ENCODE data around the gene LGALS7.

DNA sequence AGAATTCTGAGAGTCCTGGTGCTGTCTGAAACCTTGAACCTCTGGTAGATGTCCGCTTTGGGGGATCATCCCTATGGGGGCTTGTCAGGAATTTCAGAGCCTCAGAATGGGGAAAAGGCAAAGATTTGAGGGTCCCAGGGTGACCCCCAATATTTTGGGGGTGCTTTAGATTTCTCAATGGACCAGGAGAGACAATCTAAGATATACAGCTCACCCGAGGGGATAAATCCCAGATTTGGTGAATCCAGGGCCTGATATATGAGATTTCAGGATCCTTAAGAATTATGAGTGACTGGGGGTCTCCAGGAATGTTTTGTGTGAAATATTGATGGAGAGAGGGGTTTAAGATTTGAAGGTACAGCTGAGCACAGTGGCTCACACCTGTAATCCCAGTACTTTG lies 32.4 kb downstream of the LGALS7 start:
- TF ChIP-seq, protein P1, sequence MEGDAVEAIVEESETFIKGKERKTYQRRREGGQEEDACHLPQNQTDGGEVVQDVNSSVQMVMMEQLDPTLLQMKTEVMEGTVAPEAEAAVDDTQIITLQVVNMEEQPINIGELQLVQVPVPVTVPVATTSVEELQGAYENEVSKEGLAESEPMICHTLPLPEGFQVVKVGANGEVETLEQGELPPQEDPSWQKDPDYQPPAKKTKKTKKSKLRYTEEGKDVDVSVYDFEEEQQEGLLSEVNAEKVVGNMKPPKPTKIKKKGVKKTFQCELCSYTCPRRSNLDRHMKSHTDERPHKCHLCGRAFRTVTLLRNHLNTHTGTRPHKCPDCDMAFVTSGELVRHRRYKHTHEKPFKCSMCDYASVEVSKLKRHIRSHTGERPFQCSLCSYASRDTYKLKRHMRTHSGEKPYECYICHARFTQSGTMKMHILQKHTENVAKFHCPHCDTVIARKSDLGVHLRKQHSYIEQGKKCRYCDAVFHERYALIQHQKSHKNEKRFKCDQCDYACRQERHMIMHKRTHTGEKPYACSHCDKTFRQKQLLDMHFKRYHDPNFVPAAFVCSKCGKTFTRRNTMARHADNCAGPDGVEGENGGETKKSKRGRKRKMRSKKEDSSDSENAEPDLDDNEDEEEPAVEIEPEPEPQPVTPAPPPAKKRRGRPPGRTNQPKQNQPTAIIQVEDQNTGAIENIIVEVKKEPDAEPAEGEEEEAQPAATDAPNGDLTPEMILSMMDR (IDR thresholded peaks at IDR 0.05; ENCODE audit: poor library complexity) = no peak
- TF ChIP-seq EZH2 (IDR thresholded peaks at IDR 0.05; ENCODE audit: borderline replicate concordance) = no peak
